DMS53 treated with DMSO at 0.1 percent for 48 hours (cell line): ENCODE data around the gene PXDN.

Experiments
- DNase-seq: peaks from one replicate; lab custom pipeline; 2025; ENCODE audit not compliant: unreplicated experiment; lab: John Stamatoyannopoulos, UW

PXDN gene

DNA sequence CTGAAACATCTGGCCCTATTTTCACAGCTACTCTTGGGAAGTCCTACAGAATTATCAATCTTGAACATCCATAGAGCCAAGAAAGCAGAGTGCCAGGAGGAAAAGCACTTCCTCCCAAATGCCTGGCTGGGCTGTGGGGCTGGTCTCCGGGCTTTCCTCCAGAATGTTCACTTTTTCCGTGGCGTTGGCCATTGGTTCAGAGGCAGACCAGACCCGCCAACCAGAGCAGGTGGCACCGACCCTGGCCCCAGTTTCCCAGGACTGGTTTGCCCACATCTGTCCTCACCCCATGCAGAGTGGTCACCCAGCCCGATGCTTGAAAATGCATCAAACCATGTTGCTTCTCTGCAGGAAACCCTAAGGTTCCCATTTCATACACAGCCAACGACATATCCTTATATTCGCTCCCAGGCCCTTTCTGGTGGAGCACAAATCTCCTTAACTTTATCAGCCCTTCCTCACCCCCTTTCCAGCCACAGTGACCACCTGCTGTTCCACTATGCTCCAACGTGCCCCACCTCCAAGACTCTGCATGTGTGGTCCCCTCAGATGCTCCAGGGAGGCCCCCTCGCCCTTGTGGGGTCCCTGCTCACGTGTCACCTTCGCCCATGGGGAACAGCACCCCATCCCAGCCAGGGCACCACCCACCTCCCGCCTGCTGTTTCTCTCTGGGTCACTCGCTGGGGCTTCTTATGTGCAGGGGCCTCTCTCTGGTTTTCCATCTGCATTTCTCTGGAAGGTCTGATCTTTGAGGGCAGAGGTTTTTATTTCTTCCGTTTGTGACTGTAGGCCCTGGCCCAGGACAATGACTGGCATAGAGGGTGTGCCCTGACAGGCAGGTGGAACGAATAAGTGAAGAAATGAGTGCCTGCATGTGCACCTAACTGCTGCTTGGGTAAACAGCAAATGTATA, 92.9 kb downstream of the PXDN start:
- no peak for DNase-seq

DNA sequence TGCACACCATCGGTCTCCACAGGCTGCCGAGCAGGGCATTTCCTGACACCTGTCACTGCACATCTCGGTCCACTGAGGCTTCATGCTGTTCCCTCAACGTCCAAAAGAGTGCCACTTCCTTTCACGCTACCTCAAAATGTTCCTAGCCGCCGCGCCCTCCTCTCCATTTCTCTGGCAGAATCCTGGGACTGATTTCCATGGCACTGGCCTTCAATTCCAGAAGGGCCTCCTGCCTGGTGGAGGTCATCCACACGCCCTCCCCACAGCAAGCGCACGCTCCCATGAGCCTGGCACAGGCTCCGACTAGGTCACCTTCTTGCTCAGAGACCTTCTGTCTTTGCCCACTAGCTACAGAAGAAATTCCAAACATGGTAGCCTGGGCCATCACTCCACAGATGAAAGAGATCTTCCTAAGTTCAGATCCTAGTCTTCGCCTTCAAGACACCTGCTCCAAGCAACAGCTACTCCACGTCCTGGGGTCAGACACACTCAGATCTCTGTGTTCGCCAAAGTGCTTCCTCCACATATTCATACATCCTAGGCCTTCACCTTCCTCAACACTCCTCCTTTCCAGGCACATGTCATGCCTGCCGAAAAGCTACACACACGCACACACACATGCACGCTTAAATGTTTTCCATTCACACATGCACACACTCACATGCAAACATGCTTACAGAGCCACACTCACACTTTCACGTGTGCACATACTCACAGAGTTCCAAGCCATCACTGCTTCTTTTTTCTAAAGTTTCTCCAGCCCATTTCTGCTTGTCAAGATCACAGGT, 94.0 kb downstream of the PXDN start:
- DNase-seq = no peak

DNA sequence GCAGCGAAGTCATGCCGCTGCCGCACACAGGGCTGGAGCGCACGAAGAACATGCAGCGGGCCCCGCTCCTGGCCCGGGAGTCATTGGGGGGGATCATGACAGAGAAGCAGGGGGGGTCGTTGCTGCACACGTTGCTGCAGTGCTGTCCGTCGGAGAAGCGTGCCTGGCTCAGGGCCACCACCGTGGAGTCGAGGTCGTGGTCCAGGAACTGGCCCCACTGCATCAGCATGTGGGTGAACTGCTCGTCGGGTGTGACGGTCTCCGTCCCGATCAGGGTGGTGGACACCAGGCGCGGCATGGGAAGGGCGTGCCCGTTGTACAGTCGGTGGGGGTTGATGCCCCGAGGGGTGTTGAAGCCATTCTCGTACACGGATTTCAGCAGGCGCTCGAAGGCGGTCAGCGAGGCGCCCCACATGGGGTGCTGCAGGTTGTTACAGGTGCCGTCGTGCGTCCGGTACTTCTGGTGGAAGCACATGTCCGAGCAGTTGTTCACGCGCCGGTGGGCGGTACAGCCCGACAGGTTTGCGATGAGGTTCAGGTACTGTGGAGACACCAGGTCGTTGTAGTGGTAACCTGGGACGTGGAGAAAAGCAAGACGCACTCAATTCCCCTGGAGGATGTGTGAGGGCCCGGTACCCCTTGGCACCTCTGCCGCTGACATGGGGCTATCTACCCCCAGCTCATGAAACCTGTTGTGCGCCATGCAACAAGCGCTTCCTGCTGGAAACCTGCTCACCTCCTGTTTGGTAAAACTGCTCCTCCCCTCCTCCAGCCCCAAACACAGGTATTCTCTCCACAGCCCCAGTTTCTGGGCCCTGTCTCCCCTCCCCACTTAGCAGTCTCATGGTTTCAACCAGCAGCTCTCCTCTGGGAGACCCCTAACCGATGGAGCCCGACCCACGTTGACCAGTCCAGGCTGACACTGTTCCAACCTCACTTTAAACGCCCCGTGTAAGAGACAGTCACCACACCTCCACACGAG, 94.9 kb downstream of the PXDN start:
- DNase-seq = no peak

- no peak for DNase-seq
These were observed 95.8 kb downstream of the PXDN start for GRCh38 chr2:1648241-1649102.

DNA sequence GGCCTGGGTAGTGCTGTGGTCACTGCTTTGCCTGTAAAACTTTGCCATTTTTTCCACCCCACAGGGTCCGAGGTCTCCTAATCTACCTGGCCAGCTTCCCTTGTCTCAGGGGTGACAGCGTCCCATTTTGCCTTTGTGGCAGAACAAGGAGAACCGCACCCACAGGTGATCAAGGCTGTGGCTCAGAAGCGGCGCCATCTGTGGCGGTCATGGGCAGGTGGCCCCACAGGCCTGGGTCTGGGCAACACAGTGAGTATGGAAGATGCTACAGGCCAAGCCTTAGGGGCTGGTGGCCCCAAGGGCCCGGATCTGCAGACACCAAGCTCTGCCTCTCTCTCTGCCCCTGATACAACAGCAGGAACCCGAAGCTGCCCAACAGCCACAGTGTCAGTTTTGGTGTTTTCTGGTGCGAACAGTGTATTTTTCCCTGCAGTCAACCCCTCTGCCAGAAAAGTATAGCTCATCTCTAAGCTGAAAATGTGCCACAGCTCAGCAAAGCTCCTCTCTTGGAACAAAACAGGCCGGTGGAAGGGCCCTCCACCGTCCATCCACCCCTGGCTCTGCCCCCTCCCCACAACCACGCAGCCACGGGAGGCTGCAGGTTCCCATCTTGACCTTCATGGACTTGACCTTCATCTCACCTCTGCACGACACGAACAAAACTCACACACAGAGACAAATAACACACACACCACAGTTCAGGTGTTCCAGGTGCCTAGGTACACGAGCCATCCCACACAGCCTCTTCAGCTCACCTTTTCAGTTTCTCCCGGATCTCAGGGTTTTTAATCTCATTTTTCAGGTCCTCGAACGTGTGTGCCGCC, 96.7 kb downstream of the PXDN start:
- DNase-seq = no peak

DNA sequence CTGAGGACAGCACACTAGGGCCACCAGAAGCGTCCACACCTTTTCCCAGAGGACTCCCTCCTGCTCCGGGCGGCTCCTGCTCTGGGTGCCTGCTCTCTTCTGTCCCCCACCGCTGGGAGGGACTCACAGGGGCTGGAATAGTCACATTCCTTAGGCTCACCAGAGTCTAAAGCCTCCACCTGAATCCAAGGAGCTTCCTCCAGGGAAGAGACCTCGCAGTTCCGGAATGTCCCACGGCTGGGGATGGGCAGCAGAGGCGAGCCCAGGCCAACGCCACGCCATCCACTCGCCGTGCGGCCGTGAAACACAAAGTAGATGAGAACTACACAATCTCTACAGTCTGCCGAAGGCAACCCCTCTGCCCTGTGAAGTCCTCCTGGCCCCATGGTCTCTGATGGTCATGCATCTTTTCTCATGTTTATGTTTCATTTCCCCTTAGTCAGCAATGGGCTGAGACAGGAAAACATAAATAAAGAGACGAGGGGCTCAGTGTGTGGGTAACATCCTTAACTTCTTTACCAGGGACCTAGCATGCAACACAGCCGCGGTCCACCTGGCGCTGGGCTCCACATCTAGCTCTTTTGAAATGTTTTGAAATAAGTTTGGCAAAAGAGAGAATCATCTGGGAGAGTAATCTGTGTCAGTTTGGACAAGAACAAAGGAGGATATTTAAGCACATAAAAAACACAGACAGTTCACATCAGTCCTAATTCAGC, 98.4 kb downstream of the PXDN start:
- DNase-seq = no peak

DNA sequence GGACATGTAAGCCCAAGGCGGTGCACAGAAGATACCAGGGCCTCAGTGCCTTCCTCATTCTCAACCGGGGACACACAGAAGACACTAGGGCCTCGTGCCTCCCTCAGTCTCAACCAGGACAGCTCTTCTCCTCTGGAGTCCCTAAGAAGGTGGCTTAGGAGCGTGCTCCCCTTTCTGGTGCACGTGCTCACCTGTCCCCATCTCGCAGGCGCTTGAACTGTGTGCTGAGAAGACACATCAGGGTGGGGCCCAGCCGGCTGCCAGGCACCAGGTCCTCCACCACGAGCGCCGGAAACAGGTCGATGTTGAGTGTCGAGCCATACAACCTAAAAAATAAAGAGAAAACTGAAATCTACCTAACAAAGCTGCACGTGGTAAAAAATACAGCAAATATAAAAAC, 99.9 kb downstream of the PXDN start:
- no peak for DNase-seq

DNA sequence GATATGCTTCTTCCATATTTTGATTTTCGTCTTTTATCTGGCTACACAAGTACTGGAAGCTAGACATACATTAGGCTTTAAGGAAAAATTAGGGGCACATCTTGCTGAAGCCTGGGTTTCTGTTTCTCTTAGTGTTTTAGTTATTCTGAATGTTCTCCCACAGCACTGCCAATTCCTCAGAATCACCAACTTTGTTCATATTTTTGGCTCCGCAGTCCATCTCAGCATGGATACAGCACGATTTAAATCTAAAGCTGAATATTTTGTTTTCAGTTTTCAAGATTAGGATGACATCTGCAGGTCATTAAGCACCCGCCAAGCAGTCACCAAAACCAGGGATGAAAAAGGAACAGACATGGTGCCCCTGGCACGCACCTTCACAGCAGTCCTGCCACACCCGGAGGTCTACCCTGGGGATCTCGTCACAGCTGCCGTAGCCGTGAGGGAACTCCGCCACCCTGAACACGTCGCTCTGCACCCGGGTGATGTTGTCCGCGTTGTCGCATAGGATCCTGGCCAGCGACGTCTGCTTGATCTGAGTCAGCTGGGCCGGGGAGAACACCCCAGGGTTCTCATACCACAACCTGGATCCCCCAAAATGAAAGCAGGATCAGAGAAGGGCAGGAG, 101.2 kb downstream of the PXDN start:
- no peak for DNase-seq

GRCh38 chr2:1642066-1642861, 102.1 kb downstream of the PXDN start:
- DNase-seq = no peak

GRCh38 chr2:1641523-1641922, 102.8 kb downstream of the PXDN start:
- DNase-seq = no peak

GRCh38 chr2:1640301-1641135, 103.8 kb downstream of the PXDN start:
- no peak for DNase-seq

- no peak for DNase-seq
These were observed 105.0 kb downstream of the PXDN start for GRCh38 chr2:1639086-1639858.

GRCh38 chr2:1638281-1638860, 105.9 kb downstream of the PXDN start:
- DNase-seq = no peak

GRCh38 chr2:1636791-1637415, 107.4 kb downstream of the PXDN start:
- no peak for DNase-seq

GRCh38 chr2:1635823-1636222, 108.5 kb downstream of the PXDN start:
- no peak for DNase-seq
